K562 (cell line): ENCODE data around the gene NVL. TPM values are rescaled to one million over a fixed set of nuclear protein-coding genes. Genes with fewer than 3 reads are reported as not detected.

Source experiments
- BACH1 ChIP-seq: fragments of 200-800 bp; sonication (Bioruptor generic); IDR thresholded peaks from 2 replicates; pipeline ENCODE4 v1.6.1; 2016; ENCODE audit warnings: missing genetic modification characterization, missing compliant biosample characterization
- BRD4 ChIP-seq: fragments of 200-600 bp; sonication (generic); IDR thresholded peaks from 2 replicates; pipeline ENCODE4 v1.6.1; 2017; ENCODE audit warnings: inconsistent platforms
- CREM ChIP-seq: IDR thresholded peaks from 2 replicates; pipeline ENCODE4 v1.6.1; 2014; ENCODE audit warnings: antibody characterized with exemption, low read depth
- EGR1 ChIP-seq: fragments of 450-650 bp; conservative IDR thresholded peaks from 2 replicates; pipeline ENCODE4 v1.6.1; 2017; ENCODE audit warnings: mild to moderate bottlenecking
- ESRRA ChIP-seq: fragments of 450-650 bp; IDR thresholded peaks from 2 replicates; pipeline ENCODE4 v1.6.1; 2014; ENCODE audit warnings: low read depth, mild to moderate bottlenecking, moderate library complexity, borderline replicate concordance
- FOXM1 ChIP-seq, 2 experiments: fragments of 450-650 bp in 1 of 2; sonication (generic) in 1 of 2; formaldehyde crosslinking in 1 of 2; IDR thresholded peaks; 2 replicates each; pipeline versions ENCODE4 v1.6.1 to v1.9.0; 2017 to 2022; ENCODE audit warnings: low read depth in 2 of 2, mild to moderate bottlenecking in 2 of 2, missing genetic modification reagents in 1 of 2, moderate library complexity in 1 of 2
- FOXO4 ChIP-seq: fragments of 450-650 bp; formaldehyde crosslinking; IDR thresholded peaks from 2 replicates; pipeline ENCODE4 v1.4.0; 2020; ENCODE audit warnings: mild to moderate bottlenecking, moderate library complexity
- HIVEP1 ChIP-seq: fragments of 250-450 bp; sonication (Bioruptor Pico); IDR thresholded peaks from 2 replicates; pipeline ENCODE4 v1.4.0; 2020; ENCODE audit warnings: mild to moderate bottlenecking
- KDM2B ChIP-seq: fragments of 250-450 bp; sonication (Bioruptor Pico); IDR thresholded peaks from 2 replicates; pipeline ENCODE4 v1.8.0; 2021; ENCODE audit warnings: mild to moderate bottlenecking, moderate library complexity
- KDM4B ChIP-seq, 2 experiments: fragments of 450-650 bp in 1 of 2; sonication (generic) in 1 of 2; IDR thresholded peaks; 2 replicates each; pipeline ENCODE4 v1.6.1; 2016 to 2017; ENCODE audit warnings: borderline replicate concordance in 2 of 2, antibody characterized with exemption in 1 of 2, low read depth in 1 of 2, mild to moderate bottlenecking in 1 of 2
- KDM5B ChIP-seq: fragments of 200-600 bp; sonication (generic); IDR thresholded peaks from 2 replicates; pipeline ENCODE4 v1.6.1; 2012; ENCODE audit warnings: low read depth, mild to moderate bottlenecking, moderate library complexity, low read length, control low read depth, inconsistent platforms; ENCODE audit not compliant: insufficient replicate concordance
- MTA3 ChIP-seq: fragments of 450-650 bp; formaldehyde crosslinking; IDR thresholded peaks from 2 replicates; pipeline ENCODE4 v1.6.1; 2017; ENCODE audit warnings: mild to moderate bottlenecking, borderline replicate concordance
- PHF21A ChIP-seq: fragments of 450-650 bp; IDR thresholded peaks from 2 replicates; pipeline ENCODE4 v1.6.1; 2017; ENCODE audit warnings: low read depth, borderline replicate concordance
- SMAD2 ChIP-seq: fragments of 150-350 bp; IDR thresholded peaks from 2 replicates; pipeline ENCODE4 v1.6.1; 2014; ENCODE audit warnings: low read depth, mild to moderate bottlenecking, low read length
- SMC3 ChIP-seq: conservative IDR thresholded peaks from 2 replicates; pipeline ENCODE4 v1.6.1; 2011; ENCODE audit warnings: low read depth, low read length, improper control_type of control experiment; ENCODE audit not compliant: insufficient read depth
- TBL1XR1 ChIP-seq, 2 experiments: IDR thresholded peaks; 2 replicates each; pipeline ENCODE4 v1.6.1; 2012; ENCODE audit warnings: improper control_type of control experiment in 2 of 2, low read length in 2 of 2, mild to moderate bottlenecking in 1 of 2
- TFAM ChIP-seq: fragments of 250-450 bp; sonication (Bioruptor Pico); conservative IDR thresholded peaks from 2 replicates; pipeline ENCODE4 v1.5.0; 2021; ENCODE audit warnings: mild to moderate bottlenecking, moderate library complexity
- ZFPM2 ChIP-seq: fragments of 250-450 bp; sonication (Bioruptor Pico); IDR thresholded peaks from 2 replicates; pipeline ENCODE4 v1.5.1; 2022; ENCODE audit warnings: mild to moderate bottlenecking
- ZNF253 ChIP-seq: fragments of 250-450 bp; sonication (Bioruptor Pico); conservative IDR thresholded peaks from 2 replicates; pipeline ENCODE4 v1.6.1; 2021; ENCODE audit warnings: mild to moderate bottlenecking
- ZNF584 ChIP-seq: fragments of 200-800 bp; sonication (Bioruptor generic); IDR thresholded peaks from 2 replicates; pipeline ENCODE4 v1.6.1; 2016; ENCODE audit warnings: low read depth, mild to moderate bottlenecking, missing genetic modification characterization, missing compliant biosample characterization
- ZNF707 ChIP-seq: fragments of 250-450 bp; sonication (Bioruptor Pico); conservative IDR thresholded peaks from 2 replicates; pipeline ENCODE4 v1.8.0; 2022; ENCODE audit warnings: inconsistent platforms, mild to moderate bottlenecking, moderate library complexity
- ZNF780A ChIP-seq: fragments of 250-450 bp; sonication (Bioruptor Pico); IDR thresholded peaks from 2 replicates; pipeline ENCODE4 v1.5.0; 2021; ENCODE audit warnings: mild to moderate bottlenecking
- ZSCAN32 ChIP-seq: fragments of 450-650 bp; formaldehyde crosslinking; IDR thresholded peaks from 2 replicates; pipeline ENCODE4 v1.4.0; 2020; ENCODE audit warnings: mild to moderate bottlenecking, moderate library complexity
- polyA plus RNA-seq, 8 experiments: library from polyadenylated mRNA; depleted of rRNA in 4 of 8; stranded (reverse) in 5 of 8; unstranded in 3 of 8; fragments of >200 nt; fragmentation: Nextera tagmentation in 2 of 8; fragmentation: Illumina TruSeq in 1 of 8; extraction: Ambion mirVana in 2 of 8; extraction: Trizol in 1 of 8; gene quantifications; 2 replicates each; pipeline versions ENCODE4 v1.2.1 to v1.2.3, GENCODE V29; 2011 to 2014; ENCODE audit warnings: inconsistent platforms in 1 of 8, missing spikeins in 1 of 8
- total RNA-seq, 7 experiments: library from RNA; depleted of rRNA in 6 of 7; stranded (reverse); fragments of >200 nt in 6 of 7; fragmentation: Illumina TruSeq in 2 of 7; extraction: Trizol in 2 of 7; gene quantifications; 2 replicates each; pipeline versions ENCODE4 v1.2.1 to v1.2.3, GENCODE V29; 2011 to 2021; ENCODE audit warnings: low replicate concordance in 1 of 7
- TF ChIP-seq, protein P1 (sequence below): IDR thresholded peaks from 2 replicates; pipeline ENCODE4 v1.6.1; 2011; ENCODE audit not compliant: insufficient read length; ENCODE audit errors: extremely low read depth
- TF ChIP-seq, protein P2 (sequence below): sonication (generic); formaldehyde crosslinking; IDR thresholded peaks from 2 replicates; pipeline ENCODE4 v1.8.1; 2023; ENCODE audit warnings: mild to moderate bottlenecking, missing genetic modification reagents

The NVL gene
- total and polyA plus RNA-seq, 9 of the 15 experiments (the other 6 are each of a cell fraction or from before 2014, with no cell fraction given), result 32.5 to 86.6 (median 62.9) TPM

DNA sequence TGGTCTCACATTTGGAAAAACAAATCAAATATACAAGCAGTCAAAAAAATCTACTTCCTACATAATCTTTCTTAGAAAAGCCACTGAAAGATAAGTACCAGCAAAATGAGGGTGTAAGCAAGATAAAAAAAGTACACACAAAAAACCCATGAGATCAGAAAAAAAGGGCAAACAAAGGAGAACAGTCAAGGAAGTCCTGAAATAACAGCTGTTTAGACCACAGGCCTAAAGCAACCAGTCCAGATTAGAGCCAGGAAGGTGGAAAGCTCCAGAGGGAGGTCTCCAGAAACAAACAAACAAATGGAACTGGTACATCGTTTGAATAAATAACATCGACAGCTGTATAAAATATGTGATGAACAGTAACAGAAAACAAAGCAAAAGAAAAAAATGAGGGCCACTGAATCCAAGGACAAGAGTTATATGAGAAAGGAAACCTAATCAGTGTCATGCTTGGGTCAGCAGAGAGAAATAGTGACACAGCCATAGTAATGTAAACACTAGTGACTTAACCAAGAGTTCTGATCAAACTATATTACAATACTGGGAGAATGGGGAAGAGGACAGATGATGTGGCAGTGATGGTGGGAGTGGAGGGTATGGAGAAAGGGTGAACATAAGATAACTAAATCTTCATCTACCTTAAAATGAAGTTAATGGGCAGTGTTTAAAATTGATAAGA is 67.5 kb downstream of the NVL start (continued):
- TF ChIP-seq FOXM1 (IDR thresholded peaks at IDR 0.05; ENCODE audit: low read depth), result peak; percentile 48; the same call in 1 of the 2 replicates
- TF ChIP-seq FOXM1 (CRISPR knock-in tag; IDR thresholded peaks at IDR 0.05; ENCODE audit: low read depth), result no peak
- no peak for TF ChIP-seq ZNF584 (CRISPR knock-in tag)
- TF ChIP-seq BRD4, result no peak
- TF ChIP-seq KDM5B, result no peak
- TF ChIP-seq HIVEP1 (CRISPR knock-in tag), result no peak
- TF ChIP-seq EGR1, result no peak
- TF ChIP-seq, protein P1, sequence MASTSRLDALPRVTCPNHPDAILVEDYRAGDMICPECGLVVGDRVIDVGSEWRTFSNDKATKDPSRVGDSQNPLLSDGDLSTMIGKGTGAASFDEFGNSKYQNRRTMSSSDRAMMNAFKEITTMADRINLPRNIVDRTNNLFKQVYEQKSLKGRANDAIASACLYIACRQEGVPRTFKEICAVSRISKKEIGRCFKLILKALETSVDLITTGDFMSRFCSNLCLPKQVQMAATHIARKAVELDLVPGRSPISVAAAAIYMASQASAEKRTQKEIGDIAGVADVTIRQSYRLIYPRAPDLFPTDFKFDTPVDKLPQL, result no peak
- no peak for TF ChIP-seq ZNF707 (CRISPR knock-in tag)
- TF ChIP-seq ZFPM2 (CRISPR knock-in tag), result no peak
- no peak for TF ChIP-seq SMAD2
- TF ChIP-seq SMC3, result no peak
- no peak for TF ChIP-seq ZNF253 (CRISPR knock-in tag)
- TF ChIP-seq KDM4B (IDR thresholded peaks at IDR 0.05; ENCODE audit: borderline replicate concordance in 2 of 2, low read depth in 1 of 2), result no peak
- TF ChIP-seq FOXO4, result no peak
- TF ChIP-seq TFAM (CRISPR knock-in tag), result no peak
- no peak for TF ChIP-seq KDM2B (CRISPR knock-in tag)
- TF ChIP-seq BACH1, result peak; percentile 60; the same call in 1 of the 2 replicates
- TF ChIP-seq CREM, result no peak
- no peak for TF ChIP-seq ESRRA
- no peak for TF ChIP-seq ZNF780A (CRISPR knock-in tag)
- TF ChIP-seq, protein P2, sequence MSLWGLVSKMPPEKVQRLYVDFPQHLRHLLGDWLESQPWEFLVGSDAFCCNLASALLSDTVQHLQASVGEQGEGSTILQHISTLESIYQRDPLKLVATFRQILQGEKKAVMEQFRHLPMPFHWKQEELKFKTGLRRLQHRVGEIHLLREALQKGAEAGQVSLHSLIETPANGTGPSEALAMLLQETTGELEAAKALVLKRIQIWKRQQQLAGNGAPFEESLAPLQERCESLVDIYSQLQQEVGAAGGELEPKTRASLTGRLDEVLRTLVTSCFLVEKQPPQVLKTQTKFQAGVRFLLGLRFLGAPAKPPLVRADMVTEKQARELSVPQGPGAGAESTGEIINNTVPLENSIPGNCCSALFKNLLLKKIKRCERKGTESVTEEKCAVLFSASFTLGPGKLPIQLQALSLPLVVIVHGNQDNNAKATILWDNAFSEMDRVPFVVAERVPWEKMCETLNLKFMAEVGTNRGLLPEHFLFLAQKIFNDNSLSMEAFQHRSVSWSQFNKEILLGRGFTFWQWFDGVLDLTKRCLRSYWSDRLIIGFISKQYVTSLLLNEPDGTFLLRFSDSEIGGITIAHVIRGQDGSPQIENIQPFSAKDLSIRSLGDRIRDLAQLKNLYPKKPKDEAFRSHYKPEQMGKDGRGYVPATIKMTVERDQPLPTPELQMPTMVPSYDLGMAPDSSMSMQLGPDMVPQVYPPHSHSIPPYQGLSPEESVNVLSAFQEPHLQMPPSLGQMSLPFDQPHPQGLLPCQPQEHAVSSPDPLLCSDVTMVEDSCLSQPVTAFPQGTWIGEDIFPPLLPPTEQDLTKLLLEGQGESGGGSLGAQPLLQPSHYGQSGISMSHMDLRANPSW (CRISPR knock-in tag), result no peak
- 0 out of 2 replicates have a peak, but pooled peaks have one; percentile 42 for TF ChIP-seq PHF21A
- TF ChIP-seq ZSCAN32 (CRISPR knock-in tag), result no peak
- no peak for TF ChIP-seq TBL1XR1 (IDR thresholded peaks at IDR 0.05; ENCODE audit: low read length in 2 of 2)
- TF ChIP-seq MTA3, result no peak
